Activated naive CD4-positive, alpha-beta T cell treated with anti-CD3 and anti-CD28 coated beads, Interleukin-2, amount 10 ng/mL, durations not matched to agents 5 hours and 36 hours (primary cell): Measurements from ENCODE around the gene IL13. TPM values are rescaled to one million over a fixed set of nuclear protein-coding genes. Genes with fewer than 3 reads are reported as not detected.

ENCODE experiments used
- total RNA-seq, 2 experiments: library from RNA; stranded (reverse); gene quantifications; one replicate each; pipeline ENCODE4 v1.2.3, GENCODE V29; 2021

The IL13 gene
- total RNA-seq = 1 to 10 TPM; 2.7 to 4.9 TPM

DNA sequence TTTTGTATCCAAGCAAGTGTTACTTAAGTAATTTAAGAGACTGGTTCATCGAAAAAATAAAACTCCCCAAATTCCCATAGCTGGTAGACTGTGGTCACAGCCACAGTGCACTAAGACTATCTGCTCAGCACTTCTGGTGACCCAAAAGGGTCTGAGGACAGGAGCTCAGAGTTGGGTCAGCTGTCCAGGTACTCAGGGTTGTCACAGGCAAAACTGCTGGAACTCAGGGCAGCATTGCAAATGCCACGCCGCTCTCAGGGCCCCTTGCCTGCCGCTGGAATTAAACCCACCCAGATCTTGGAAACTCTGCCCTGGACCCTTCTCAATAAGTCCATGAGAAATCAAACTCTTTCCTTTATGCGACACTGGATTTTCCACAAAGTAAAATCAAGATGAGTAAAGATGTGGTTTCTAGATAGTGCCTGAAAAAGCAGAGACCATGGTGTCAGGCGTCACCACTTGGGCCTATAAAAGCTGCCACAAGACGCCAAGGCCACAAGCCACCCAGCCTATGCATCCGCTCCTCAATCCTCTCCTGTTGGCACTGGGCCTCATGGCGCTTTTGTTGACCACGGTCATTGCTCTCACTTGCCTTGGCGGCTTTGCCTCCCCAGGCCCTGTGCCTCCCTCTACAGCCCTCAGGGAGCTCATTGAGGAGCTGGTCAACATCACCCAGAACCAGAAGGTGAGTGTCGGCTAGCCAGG is at the start of gene IL13:
IL13 (plus strand) TSS at position 498 of the 705 bp plus-strand sequence; CDS start at position 512, 14 bp downstream.

DNA sequence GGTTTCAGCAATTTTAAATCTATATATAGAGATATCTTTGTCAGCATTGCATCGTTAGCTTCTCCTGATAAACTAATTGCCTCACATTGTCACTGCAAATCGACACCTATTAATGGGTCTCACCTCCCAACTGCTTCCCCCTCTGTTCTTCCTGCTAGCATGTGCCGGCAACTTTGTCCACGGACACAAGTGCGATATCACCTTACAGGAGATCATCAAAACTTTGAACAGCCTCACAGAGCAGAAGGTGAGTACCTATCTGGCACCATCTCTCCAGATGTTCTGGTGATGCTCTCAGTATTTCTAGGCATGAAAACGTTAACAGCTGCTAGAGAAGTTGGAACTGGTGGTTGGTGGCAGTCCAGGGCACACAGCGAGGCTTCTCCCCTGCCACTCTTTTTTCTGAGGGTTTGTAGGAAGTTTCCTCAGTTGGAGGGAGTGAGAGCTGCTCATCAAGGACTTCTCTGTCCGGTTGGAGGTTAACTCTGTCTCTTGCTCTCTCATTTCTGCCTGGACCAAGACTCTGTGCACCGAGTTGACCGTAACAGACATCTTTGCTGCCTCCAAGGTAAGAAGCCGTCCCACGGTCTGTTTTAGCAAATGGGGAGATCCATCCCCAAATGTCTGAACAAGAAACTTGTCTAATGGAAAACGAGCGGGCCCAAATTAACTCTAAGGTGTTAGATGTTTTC is 16.1 kb downstream of the IL13 start, which contains the start of gene IL4:
IL4 (plus strand) TSS at position 51 of the 692 bp plus-strand sequence; CDS start at position 113, 62 bp downstream.

Other genes starting within 250 kb of the IL13 start
- gene IRF1, start 167.4 kb upstream of the IL13 start, total RNA-seq = 100 to 1,000 TPM; 321 to 353 TPM
- gene IL5, start 114.7 kb upstream of the IL13 start, total RNA-seq = 1 to 10 TPM in 1 of 2 experiments, under 1 TPM in 1; 0.48 to 1.5 TPM
- gene RAD50, start 101.2 kb upstream of the IL13 start, total RNA-seq = 10 to 100 TPM; 30.4 to 36.7 TPM
- 1 to 10 TPM in 1 of 2 experiments, under 1 TPM in 1; 0.55 to 1.2 TPM for gene IL4, start 15.8 kb downstream of the IL13 start, total RNA-seq
- 1 to 10 TPM; 7.9 to 9.8 TPM for gene KIF3A, start 79.4 kb downstream of the IL13 start, total RNA-seq
- 1 to 10 TPM; 7.7 to 8.4 TPM for gene CCNI2, start 89.3 kb downstream of the IL13 start, total RNA-seq
- 10 to 100 TPM; 18.0 to 19.2 TPM for gene SEPTIN8, start 119.1 kb downstream of the IL13 start, total RNA-seq
- gene SOWAHA, start 155.1 kb downstream of the IL13 start, total RNA-seq = not detected
- gene SHROOM1, start 172.5 kb downstream of the IL13 start, total RNA-seq = 1 to 10 TPM in 1 of 2 experiments, under 1 TPM in 1; 0.91 to 2.2 TPM
- gene GDF9, start 208.3 kb downstream of the IL13 start, total RNA-seq = under 1 TPM; 0.50 to 0.75 TPM
- 100 to 1,000 TPM; 251 to 263 TPM for gene UQCRQ, start 208.5 kb downstream of the IL13 start, total RNA-seq
- 1 to 10 TPM; 2.9 to 4.0 TPM for gene LEAP2, start 215.5 kb downstream of the IL13 start, total RNA-seq